Kasumi-1 (cell line): Measurements from ENCODE around the gene CGB2.
A peak's percentile ranks its signal among the peaks of the same experiment; 100 is the strongest.
"Not testable (repeated sequence)": the region's sequence is repeated elsewhere in the genome, so short reads cannot be mapped to it uniquely, and the experiment has no call there.

Experiments
- DNase-seq, 2 experiments: peaks; one replicate each; lab custom pipeline; 2025; lab: John Stamatoyannopoulos, UW

The CGB2 gene

GRCh38 chr19:49038111-49038510 lies 6.4 kb downstream of the CGB2 start:
- not testable (repeated sequence) for DNase-seq

GRCh38 chr19:49038557-49039276 lies 7.0 kb downstream of the CGB2 start:
- not testable (repeated sequence) for DNase-seq

GRCh38 chr19:49039736-49040135 lies 8.0 kb downstream of the CGB2 start:
- DNase-seq, result not testable (repeated sequence)

- DNase-seq, result no peak
These were observed 10.5 kb downstream of the CGB2 start for GRCh38 chr19:49042177-49042576.

- DNase-seq, result not testable (repeated sequence)
These were observed 11.0 kb downstream of the CGB2 start for GRCh38 chr19:49042666-49043065.

GRCh38 chr19:49043548-49043947 lies 11.9 kb downstream of the CGB2 start, which contains the start of gene CGB5:
CGB5 (plus strand) TSS chr19:49043848; CDS start chr19:49044210, 362 bp downstream.
- DNase-seq, result not testable (repeated sequence)

- not testable (repeated sequence) for DNase-seq
These were observed 17.3 kb downstream of the CGB2 start, which contains the start of gene CGB8 for GRCh38 chr19:49049011-49049410. CGB8 (minus strand) TSS chr19:49049111; CDS start chr19:49048739, 372 bp downstream.

GRCh38 chr19:49049834-49050233 lies 18.1 kb downstream of the CGB2 start:
- DNase-seq, result not testable (repeated sequence)

- not testable (repeated sequence) for DNase-seq
These were observed 18.8 kb downstream of the CGB2 start for GRCh38 chr19:49050376-49051033.

GRCh38 chr19:49056101-49056901 lies 24.6 kb downstream of the CGB2 start:
- DNase-seq, result peak; percentile 12 to 26

- DNase-seq, result not testable (repeated sequence)
These were observed 25.4 kb downstream of the CGB2 start for GRCh38 chr19:49056902-49057596.

- no peak for DNase-seq
These were observed 26.0 kb downstream of the CGB2 start, which contains the start of gene CGB7 for GRCh38 chr19:49057636-49058234. CGB7 (minus strand) TSS chr19:49057749; CDS start chr19:49055375, 2,374 bp downstream.

- no peak for DNase-seq
These were observed 26.9 kb downstream of the CGB2 start for GRCh38 chr19:49058562-49058961.

GRCh38 chr19:49059053-49059452 lies 27.4 kb downstream of the CGB2 start:
- DNase-seq, result no peak

- DNase-seq, result no peak
These were observed 29.3 kb downstream of the CGB2 start for GRCh38 chr19:49061000-49061399.

GRCh38 chr19:49061445-49061844 lies 29.8 kb downstream of the CGB2 start:
- DNase-seq, result no peak

GRCh38 chr19:49064029-49064629 lies 32.4 kb downstream of the CGB2 start:
- no peak for DNase-seq

GRCh38 chr19:49064768-49065611 lies 33.3 kb downstream of the CGB2 start, which contains the start of gene NTF4:
NTF4 (minus strand) TSS chr19:49064818; CDS start chr19:49061997, 2,821 bp downstream.
- no peak for DNase-seq

- no peak for DNase-seq
These were observed 34.3 kb downstream of the CGB2 start for GRCh38 chr19:49065905-49066512.
